ENCODE results near the gene SLC25A47. TPM values are rescaled to one million over a fixed set of nuclear protein-coding genes. Genes with fewer than 3 reads are reported as not detected.
"Not testable (repeated sequence)": the region's sequence is repeated elsewhere in the genome, so short reads cannot be mapped to it uniquely, and the experiment has no call there.

Gene SLC25A47
- total RNA-seq, 2 donors from 2014 or later, result not detected

GRCh38 chr14:100302616-100303015 lies 20.5 kb upstream of the SLC25A47 start:
- intact Hi-C loops (cut with DNase I), result loop anchor here in 1 of 2 donors (10.0 kb wide), 1 partner anchor 58 kb away; no protein-coding TSS in a partner anchor

GRCh38 chr14:100303179-100303578 lies 20.0 kb upstream of the SLC25A47 start:
- DNase-seq (ENCODE audit: low spot score), result no peak
- intact Hi-C loops (cut with DNase I), result loop anchor here in 1 of 2 donors (10.0 kb wide), 1 partner anchor 58 kb away; no protein-coding TSS in a partner anchor

More at GRCh38 chr14:100302616-100303015, 20.5 kb upstream of the SLC25A47 start:
- no peak for DNase-seq (ENCODE audit: low spot score)

DNA sequence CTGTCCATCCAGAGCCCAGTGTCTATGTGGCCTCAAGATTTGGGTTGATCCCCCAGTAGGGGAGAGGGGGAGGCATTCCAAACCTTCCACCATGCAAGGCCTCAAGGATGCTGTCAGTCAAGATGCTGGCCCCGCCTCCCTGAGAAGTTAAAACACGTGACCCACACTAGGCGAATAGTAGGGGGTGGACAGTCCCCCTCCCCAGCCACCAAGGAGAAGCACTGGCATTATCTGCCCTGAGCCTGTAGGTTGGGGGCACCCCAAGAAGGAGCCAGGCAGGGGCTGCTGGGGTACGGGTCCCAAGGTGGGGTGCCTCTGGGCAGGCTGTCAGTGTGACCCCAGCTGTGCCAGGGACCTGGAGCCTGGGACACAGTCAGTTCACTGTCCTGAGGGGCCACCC lies 19.2 kb upstream of the SLC25A47 start:
- DNase-seq (ENCODE audit: low spot score), result no peak
- intact Hi-C loops (cut with DNase I), result loop anchor here in 1 of 2 donors (10.0 kb wide), 1 partner anchor 59 kb away; no protein-coding TSS in a partner anchor

GRCh38 chr14:100304825-100305323 lies 18.3 kb upstream of the SLC25A47 start:
- no peak for DNase-seq (ENCODE audit: low spot score)
- intact Hi-C loops (cut with DNase I), result loop anchor here in 1 of 2 donors (10.0 kb wide), 1 partner anchor 60 kb away; no protein-coding TSS in a partner anchor

DNA sequence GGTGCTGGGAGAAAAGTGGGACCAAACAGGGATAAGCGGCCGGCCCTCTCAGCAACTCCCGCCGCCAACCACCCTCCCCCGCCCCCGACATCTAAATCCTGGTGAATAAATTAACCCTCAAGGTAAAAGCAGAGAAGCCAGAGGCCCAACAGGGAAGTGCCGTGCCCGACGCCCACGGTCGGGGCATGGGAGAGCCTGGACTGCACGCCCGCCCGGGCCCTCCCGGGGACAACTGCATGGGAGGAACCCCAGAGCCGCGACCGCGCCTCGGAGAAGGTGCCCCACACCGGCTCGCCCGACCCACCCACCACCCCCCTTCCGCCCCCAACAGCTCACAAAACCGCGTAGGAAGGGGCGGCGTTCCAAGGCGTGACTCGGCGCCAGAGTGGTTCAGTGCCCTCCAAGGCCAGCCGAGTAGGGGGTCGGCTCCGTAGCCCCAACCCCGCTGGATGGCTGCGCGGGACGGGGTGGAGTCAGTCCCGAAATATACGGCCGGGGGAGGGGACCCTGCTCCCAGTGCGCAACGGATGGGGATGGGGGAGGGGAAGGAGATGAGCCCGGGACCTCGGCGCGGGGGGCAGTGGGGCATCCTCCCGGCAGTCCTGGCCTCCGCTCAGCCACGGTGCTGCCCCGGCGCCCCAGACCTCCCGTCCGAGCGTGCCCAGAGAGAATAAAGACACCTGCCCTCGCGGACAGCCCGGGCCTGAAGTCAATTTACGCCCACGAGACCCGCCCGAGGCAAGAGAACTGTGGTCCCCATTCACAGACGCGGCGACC lies 17.6 kb upstream of the SLC25A47 start:
- intact Hi-C loops (cut with DNase I), result loop anchor here in 1 of 2 donors (10.0 kb wide), 1 partner anchor 61 kb away; no protein-coding TSS in a partner anchor
- DNase-seq (ENCODE audit: low spot score), result no peak

GRCh38 chr14:100306101-100306997 lies 16.8 kb upstream of the SLC25A47 start, which contains the start of gene SLC25A29:
Gene SLC25A29, minus strand, starts transcription at chr14:100306444. Its CDS starts 212 bp downstream, at chr14:100306232.
- DNase-seq (ENCODE audit: low spot score), result peak; percentile 95
- intact Hi-C loops (cut with DNase I), result loop anchor here in 1 of 2 donors (10.0 kb wide), 1 partner anchor 62 kb away; no protein-coding TSS in a partner anchor

- intact Hi-C loops (cut with DNase I), result loop anchor here in 1 of 2 donors (10.0 kb wide), 1 partner anchor 62 kb away; no protein-coding TSS in a partner anchor
- no peak for DNase-seq (ENCODE audit: low spot score)
Measured at GRCh38 chr14:100306998-100307765, 16.0 kb upstream of the SLC25A47 start.

GRCh38 chr14:100307766-100308426 lies 15.2 kb upstream of the SLC25A47 start:
- DNase-seq (ENCODE audit: low spot score), result no peak
- intact Hi-C loops (cut with DNase I), result loop anchor here in 1 of 2 donors (10.0 kb wide), 1 partner anchor 63 kb away; no protein-coding TSS in a partner anchor

DNA sequence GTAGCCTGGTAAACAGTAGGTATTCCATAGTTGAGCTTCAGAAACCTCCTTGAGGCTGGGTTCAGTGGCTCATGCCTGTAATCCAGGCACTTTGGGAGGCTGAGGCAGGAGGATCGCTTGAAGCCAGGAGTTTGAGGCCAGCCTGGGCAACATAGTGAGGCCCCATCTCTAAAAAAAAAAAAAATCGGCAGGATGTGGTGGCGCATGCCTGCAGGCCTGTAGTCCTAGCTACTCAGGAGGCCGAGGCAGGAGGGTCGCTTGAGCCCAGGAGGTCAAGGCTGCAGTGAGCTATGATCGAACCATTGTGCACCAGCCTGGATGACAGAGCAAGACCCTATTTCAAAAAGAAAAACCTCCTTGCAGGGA lies 14.7 kb upstream of the SLC25A47 start:
- not testable (repeated sequence) for DNase-seq (ENCODE audit: low spot score)
- intact Hi-C loops (cut with DNase I), result loop anchor here in 1 of 2 donors (10.0 kb wide), 1 partner anchor 64 kb away; no protein-coding TSS in a partner anchor

DNA sequence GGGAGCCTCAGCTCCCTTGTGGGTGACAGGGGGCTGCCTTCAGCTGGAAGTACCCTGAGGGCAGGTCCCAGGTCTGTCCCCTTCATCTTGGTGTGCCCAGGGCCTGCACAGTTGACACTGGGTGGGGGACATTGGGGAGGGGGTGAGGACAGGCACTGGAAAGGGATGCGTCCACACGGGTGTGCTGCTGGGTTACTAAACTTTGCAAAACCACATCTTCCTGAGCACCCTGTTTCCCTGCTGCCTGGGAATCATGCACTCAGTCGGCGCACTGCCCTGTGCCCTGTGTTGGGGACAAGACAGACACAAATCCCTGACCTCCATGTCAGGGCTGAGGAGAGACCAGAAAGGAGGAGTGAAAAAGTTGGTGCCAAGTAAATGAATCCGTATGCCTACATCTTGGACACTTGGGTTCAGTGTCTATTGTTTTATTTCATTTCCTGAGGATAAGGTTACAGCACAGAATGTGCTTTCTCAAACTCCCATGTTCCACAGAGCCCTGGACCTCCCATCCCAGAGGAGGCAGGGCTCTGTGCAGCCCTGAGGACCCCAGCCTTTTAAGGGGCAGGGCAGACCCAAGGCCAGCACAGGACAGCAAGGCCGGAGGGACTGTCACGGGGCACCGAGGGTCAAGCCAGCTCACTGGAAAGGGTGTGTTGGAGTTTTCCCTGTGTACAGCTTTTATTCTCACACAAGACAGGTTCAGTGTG lies 14.0 kb upstream of the SLC25A47 start:
- intact Hi-C loops (cut with DNase I), result loop anchor here in 1 of 2 donors (10.0 kb wide), 1 partner anchor 64 kb away; no protein-coding TSS in a partner anchor

DNA sequence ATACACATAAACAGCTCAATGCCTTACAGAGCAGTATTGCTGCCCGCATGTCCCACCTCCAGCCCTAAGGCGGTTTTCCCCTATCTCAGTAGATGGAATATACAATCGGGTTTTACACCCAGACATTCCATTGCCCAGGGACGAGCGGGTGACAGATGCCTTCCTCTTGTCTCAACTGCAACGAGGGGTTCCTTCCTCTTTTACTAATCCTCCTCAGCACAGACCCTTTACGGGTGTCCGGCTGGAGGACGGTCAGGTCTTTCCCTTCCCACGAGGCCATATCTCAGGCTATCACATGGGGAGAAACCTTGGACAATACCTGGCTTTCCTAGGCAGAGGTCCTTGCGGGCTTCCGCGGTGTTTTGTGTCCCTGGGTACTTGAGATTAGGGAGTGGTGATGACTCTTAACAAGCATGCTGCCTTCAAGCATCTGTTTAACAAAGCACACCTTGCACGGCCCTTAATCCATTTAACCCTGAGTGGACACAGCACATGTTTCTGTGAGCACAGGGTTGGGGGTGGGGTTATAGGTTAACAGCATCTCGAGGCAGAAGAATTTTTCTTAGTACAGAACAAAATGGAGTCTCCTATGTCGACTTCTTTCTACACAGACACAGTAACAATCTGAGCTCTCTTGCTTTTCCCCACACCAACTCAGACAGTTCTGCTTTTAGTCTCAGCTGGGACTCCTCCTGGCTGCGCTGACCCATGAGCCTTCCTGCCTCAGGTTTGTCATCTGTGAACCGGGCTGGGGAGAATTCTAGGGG lies 10.8 kb upstream of the SLC25A47 start:
- intact Hi-C loops (cut with DNase I), result loop anchor here in 1 of 2 donors (5.0 kb wide), 1 partner anchor 50 kb away; no protein-coding TSS in a partner anchor
- not testable (repeated sequence) for DNase-seq (ENCODE audit: low spot score)

More for the DNA sequence above, 14.0 kb upstream of the SLC25A47 start:
- DNase-seq (ENCODE audit: low spot score), result no peak

GRCh38 chr14:100312877-100313400 lies 10.2 kb upstream of the SLC25A47 start:
- intact Hi-C loops (cut with DNase I), result loop anchor here in 1 of 2 donors (5.0 kb wide), 1 partner anchor 49 kb away; no protein-coding TSS in a partner anchor
- no peak for DNase-seq (ENCODE audit: low spot score)

GRCh38 chr14:100313464-100314230 lies 9.5 kb upstream of the SLC25A47 start:
- DNase-seq (ENCODE audit: low spot score), result no peak
- intact Hi-C loops (cut with DNase I), result loop anchor here in 1 of 2 donors (5.0 kb wide), 1 partner anchor 49 kb away; no protein-coding TSS in a partner anchor

GRCh38 chr14:100314724-100315123 lies 8.4 kb upstream of the SLC25A47 start:
- intact Hi-C loops (cut with DNase I), result loop anchor here in 1 of 2 donors (5.0 kb wide), 1 partner anchor 48 kb away; no protein-coding TSS in a partner anchor
- DNase-seq (ENCODE audit: low spot score), result no peak

GRCh38 chr14:100317389-100317788 lies 5.8 kb upstream of the SLC25A47 start:
- no peak for DNase-seq (ENCODE audit: low spot score)
- intact Hi-C loops (cut with DNase I), result no loop called here

Measured in posterior vena cava (tissue), 2 donors.